ENCODE measurements around the gene WDR62.
"Not testable (repeated sequence)": the region's sequence is repeated elsewhere in the genome, so short reads cannot be mapped to it uniquely, and the experiment has no call there.

Gene WDR62

GRCh38 chr19:36040495-36040894, 14.2 kb upstream of the WDR62 start:
- no peak for DNase-seq

- DNase-seq, result not testable (repeated sequence)
Measured at GRCh38 chr19:36041092-36041491, 13.6 kb upstream of the WDR62 start.

DNA sequence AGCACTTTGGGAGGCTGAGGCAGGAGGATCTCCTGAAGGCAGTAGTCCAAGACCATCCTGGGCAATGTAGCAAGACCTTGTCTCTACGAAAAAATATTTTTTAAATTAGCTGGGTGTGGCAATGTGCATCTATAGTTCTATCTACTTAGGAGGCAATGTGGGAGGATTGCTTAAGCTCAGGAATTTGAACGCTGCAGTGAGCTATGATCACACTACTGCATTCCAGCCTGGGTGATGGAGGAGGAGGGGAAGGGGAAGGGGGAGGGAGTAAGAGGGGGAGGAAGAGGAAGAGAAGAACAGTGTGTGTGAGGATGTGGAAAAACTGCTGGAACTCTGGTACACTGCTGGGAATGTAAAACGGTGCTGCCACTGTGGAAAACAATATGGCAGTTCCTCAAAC, 12.9 kb upstream of the WDR62 start:
- no peak for DNase-seq

- DNase-seq, result no peak
Measured at GRCh38 chr19:36043952-36044351, 10.7 kb upstream of the WDR62 start.

DNA sequence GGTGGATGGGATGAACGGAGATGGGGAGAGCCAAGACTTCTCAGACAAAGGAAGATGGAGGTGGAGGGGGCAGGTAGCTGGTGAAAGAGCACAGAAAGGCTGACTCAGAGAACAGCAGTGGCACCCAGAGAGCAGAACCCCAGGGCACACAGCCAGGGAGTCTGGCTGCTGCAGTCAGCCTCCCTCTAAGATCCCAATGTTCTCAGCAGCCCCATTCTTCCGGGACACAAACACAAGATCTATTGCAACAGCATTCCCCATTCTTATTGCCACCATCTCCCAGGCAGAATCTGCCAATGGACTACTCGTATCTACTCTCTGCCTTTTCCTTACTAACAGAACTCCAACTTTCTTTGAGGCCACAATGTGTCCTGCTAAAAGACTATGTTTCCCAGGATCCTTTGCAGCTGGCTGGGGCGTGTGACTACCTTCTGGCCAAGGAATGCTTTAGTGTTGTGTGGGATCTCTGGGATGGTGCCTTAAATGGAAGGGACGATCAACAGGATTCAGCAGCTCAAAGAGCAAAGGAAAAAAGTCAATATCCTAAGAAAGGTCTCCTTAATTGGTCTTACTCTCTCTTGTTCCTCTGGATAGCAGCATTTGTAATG, 8.2 kb upstream of the WDR62 start:
- DNase-seq, result no peak

DNA sequence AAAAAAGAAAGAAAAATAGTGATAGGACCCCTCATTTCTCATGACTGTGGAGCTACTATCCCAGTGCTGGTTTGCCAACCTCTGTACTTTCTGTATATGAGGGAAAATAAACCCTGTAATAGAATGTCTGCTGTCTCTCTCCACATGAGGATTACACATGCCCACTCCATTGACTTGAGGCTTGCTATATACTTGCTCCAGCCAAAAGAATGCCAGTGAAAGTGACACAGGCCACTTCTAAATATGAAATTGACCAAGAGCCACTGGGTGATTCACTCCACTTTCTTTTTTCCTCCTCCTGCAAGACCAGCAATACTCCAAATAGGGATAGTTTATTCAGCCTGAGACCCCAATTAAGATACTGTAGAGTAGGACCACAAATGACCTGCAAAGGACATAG, 6.9 kb upstream of the WDR62 start:
- DNase-seq, result no peak

- DNase-seq, result peak; percentile 12
Measured at GRCh38 chr19:36049080-36049698, 5.5 kb upstream of the WDR62 start.

- DNase-seq, result peak; percentile 65
Measured at GRCh38 chr19:36051236-36051635, 3.5 kb upstream of the WDR62 start.

DNA sequence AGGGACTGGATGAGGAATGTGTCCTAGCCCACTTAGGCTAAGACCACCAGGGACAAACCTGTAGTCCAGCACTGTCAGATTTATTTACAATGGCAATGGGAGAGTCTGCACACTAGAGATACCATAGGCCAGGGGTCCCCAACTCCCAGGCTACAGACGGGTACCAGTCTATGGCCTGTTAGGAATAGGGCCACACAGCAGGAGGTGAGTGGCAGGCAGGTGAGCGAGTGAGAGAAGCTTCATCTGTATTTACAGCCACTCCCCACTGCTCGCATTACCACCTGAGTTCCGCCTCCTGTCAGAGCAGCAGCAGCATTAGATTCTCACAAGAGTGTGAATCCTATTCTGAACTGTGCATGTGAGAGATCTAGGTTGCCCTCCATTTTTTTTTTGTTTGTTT, 3.1 kb upstream of the WDR62 start:
- peak; percentile 60 for DNase-seq

GRCh38 chr19:36054119-36054732, 471 bp upstream of the WDR62 start, which contains the start of gene THAP8:
TSS of gene THAP8 (minus strand) at chr19:36054285. CDS start at chr19:36054217, 68 bp downstream.
- DNase-seq, result peak; percentile 100

- DNase-seq, result no peak
Measured at GRCh38 chr19:36058481-36059179, 3.9 kb downstream of the WDR62 start.

DNA sequence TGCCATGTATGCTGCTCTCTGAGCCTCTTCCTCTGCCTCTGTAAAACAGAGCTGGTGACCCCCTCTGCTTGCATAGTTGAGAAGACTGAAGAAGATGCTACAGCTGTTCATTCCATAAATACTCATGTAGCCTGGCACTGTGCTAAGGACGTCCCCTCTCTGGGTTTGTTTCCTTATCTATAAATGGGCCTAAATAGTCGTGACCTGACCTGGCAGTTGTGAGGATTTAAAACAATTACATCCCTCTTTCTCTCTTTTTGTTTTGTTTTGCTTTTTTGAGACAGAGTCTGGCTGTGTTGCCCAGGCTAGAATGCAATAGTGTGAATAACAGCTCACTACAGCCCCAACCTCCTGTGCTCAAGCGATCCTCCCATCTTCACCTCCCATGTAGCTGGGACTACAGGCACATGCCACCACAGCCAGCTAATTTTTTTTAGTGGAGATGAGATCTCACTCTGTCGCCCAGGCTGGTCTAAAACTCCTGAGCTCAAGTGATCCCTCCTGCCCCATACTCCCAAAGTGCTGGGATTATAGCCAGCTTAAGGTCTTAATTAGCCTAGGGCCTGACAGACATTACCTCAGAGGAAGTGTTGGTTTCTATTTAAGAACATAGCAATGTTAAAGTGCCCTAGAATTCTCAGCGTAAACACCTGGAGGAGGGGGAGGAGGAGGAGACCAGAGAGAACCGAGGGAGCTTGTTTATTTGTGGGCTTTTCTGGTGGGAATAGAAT, 4.6 kb downstream of the WDR62 start:
- no peak for DNase-seq

DNA sequence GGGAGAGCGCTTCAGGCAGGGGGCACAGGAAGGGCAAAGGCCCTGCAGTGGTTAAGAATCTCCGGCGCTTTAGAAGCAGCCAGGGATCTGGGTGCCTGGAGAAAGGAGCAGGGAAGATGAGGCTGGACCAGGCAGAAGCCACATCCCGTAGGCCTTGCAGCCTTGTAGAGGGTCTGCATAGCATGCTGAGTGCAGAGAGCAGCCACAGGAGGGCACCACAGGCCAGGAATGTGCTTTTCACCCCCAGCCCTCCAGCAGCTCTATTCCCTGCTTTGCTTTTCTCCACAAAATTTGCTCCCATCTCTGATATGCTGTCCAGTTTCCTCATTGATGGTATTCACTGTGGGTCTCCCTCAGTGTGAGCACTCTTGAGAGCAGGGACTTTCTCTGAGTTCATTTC, 5.7 kb downstream of the WDR62 start:
- DNase-seq, result peak; percentile 15

GRCh38 chr19:36061367-36061766, 6.7 kb downstream of the WDR62 start:
- DNase-seq, result no peak

DNA sequence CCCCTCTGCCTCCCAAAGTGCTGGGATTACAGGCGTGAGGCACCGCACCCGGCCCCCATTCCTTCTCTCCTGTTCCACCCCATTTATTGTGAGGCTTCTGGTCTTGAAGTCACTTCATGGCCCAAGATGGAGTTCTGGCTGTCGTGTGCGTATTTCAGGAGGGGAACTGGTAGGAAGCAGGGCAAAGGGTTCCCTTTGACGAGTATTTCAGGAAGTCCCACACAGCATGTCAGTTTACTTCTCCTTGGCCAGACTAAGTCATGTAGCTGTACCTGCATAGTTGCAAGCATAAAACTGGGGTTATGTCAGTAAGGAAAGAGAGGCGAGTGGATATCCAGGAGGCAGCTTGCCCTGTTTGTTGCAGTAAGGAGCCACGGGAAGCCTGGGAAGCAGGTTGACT, 10.1 kb downstream of the WDR62 start:
- DNase-seq, result no peak

DNA sequence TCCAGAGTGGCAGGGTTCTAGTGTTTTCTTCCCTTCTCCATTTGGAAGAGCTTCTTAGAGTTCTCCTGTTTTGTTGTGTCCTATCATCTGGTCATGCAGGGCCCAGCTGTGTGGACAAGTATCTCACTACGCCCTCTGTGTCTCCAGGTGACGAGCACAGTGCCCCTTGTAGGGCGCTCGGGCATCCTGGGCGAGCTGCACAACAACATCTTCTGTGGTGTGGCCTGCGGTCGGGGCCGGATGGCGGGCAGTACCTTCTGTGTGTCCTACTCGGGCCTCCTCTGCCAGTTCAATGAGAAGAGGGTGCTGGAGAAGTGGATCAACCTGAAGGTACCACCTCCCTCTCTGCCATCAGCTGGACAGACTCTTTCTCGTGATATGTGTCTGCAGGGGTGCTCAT, 13.0 kb downstream of the WDR62 start:
- no peak for DNase-seq

GRCh38 chr19:36068810-36069499, 14.3 kb downstream of the WDR62 start:
- DNase-seq, result not testable (repeated sequence)

GRCh38 chr19:36072081-36072480, 17.4 kb downstream of the WDR62 start:
- no peak for DNase-seq

GRCh38 chr19:36073121-36073876, 18.6 kb downstream of the WDR62 start:
- no peak for DNase-seq

- DNase-seq, result no peak
Measured at GRCh38 chr19:36079389-36079945, 24.8 kb downstream of the WDR62 start.

DNA sequence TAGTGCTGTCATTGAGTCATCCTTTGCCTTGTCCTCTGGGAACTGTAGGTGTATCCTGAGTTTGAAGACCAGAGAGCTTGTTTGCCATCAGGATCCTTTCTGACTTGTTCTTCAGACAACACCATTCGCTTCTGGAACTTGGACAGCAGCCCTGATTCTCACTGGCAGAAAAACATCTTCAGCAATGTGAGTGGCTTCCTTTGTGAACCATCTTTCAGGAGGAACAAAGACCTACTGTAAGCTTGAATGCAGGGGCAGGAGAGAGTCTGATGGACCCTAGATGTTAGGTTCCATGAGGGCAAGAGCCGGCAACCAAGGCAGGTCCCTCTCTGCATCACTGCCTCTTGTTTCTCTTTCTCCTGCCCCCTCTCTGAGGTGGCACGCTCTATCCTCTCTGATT, 26.7 kb downstream of the WDR62 start:
- no peak for DNase-seq
